HCT116 (cell line): Measurements from ENCODE around the gene WDR5. TPM values are rescaled to one million over a fixed set of nuclear protein-coding genes. Genes with fewer than 3 reads are reported as not detected.
A peak's percentile ranks its signal among the peaks of the same experiment; 100 is the strongest.

Experiments
- ATAC-seq: fragments of 200-7000 bp; cut with Tn5 transposase; 2 replicates; pipeline ENCODE4 v1.9.1; 2020; ENCODE audit warnings: mild to moderate bottlenecking, moderate library complexity
- BruUV-seq: library from RNA; stranded (reverse); fragments of 400-500 nt; replicated peaks from 2 replicates; lab custom pipeline; 2021; lab: Mats Ljungman, UMichigan
- CTCF ChIA-PET: fragments of 300-600 bp; sonication (Branson Sonifier 250); formaldehyde crosslinking; loops from one replicate; lab custom pipeline; 2021; ENCODE audit warnings: antibody characterized with exemption; lab: Charles Lee
- POLR2A ChIA-PET: fragments of 300-600, 350-600 bp; sonication (Branson Sonifier 250); formaldehyde crosslinking; loops from one replicate; lab custom pipeline; 2021; ENCODE audit warnings: antibody characterized with exemption; lab: Charles Lee
- RAD21 ChIA-PET, 2 experiments: fragments of 300-600 bp; sonication (Branson Sonifier 250); formaldehyde crosslinking; loops; one replicate each; lab custom pipeline; 2023; ENCODE audit warnings: low total read pairs in 2 of 2; ENCODE audit not compliant: uncharacterized antibody in 2 of 2, unreplicated experiment in 2 of 2, low non-redundant PET in 1 of 2; lab: Charles Lee
- DNase-seq: peaks from one replicate; pipeline ENCODE4 v3.0.0-alpha.2; 2010; ENCODE audit warnings: low read depth, low spot score
- H2AFZ ChIP-seq: fragments of 200-600 bp; shearing (Covaris generic), sonication (generic); 2 replicates; pipeline ENCODE4 v1.6.1; 2017; ENCODE audit warnings: low read depth, mixed run types, mixed read lengths, antibody characterized with exemption, low read length; ENCODE audit not compliant: poor library complexity, severe bottlenecking
- H3K27ac ChIP-seq: 2 replicates; pipeline ENCODE4 v1.5.1; 2012; ENCODE audit warnings: low read depth, low read length
- H3K27me3 ChIP-seq: fragments of 200-600 bp; sonication (generic); 2 replicates; pipeline ENCODE4 v1.6.1; 2016; ENCODE audit warnings: mixed run types, low read length, mixed read lengths; ENCODE audit not compliant: insufficient read depth
- H3K36me3 ChIP-seq, 2 experiments: fragments of 200-500 bp in 1 of 2; fragments of 200-600 bp in 1 of 2; sonication (Bioruptor generic) in 1 of 2; sonication (generic) in 1 of 2; 2 replicates each; pipeline versions ENCODE4 v1.5.1 to v1.6.1; 2014 to 2016; ENCODE audit warnings: low read length in 2 of 2, inconsistent platforms in 1 of 2, mixed read lengths in 1 of 2, mixed run types in 1 of 2; ENCODE audit not compliant: insufficient read depth in 2 of 2, control insufficient read depth in 1 of 2
- H3K4me1 ChIP-seq, 2 experiments: fragments of 200-600 bp in 1 of 2; sonication (generic) in 1 of 2; 2 replicates each; pipeline versions ENCODE4 v1.5.1 to v1.6.1; 2012 to 2017; ENCODE audit warnings: low read length in 2 of 2, inconsistent platforms in 1 of 2, mild to moderate bottlenecking in 1 of 2, mixed read lengths in 1 of 2, mixed run types in 1 of 2, moderate library complexity in 1 of 2; ENCODE audit not compliant: insufficient read depth in 2 of 2, control insufficient read depth in 1 of 2
- H3K4me2 ChIP-seq: fragments of 200-600 bp; sonication (generic); 2 replicates; pipeline ENCODE4 v1.6.1; 2017; ENCODE audit warnings: mixed run types, low read length, mixed read lengths
- H3K4me3 ChIP-seq, 2 experiments: fragments of 200-600 bp in 1 of 2; sonication (generic) in 1 of 2; replicated peaks in 1 of 2; 2 replicates each; pipeline ENCODE4 v1.5.1; 2011 to 2016; ENCODE audit warnings: low read length in 2 of 2, control low read depth in 1 of 2, low read depth in 1 of 2, mild to moderate bottlenecking in 1 of 2, mixed read lengths in 1 of 2, mixed run types in 1 of 2
- H3K79me2 ChIP-seq: fragments of 200-600 bp; sonication (generic); 2 replicates; pipeline ENCODE4 v1.6.1; 2017; ENCODE audit warnings: mild to moderate bottlenecking, mixed run types, low read length, moderate library complexity, mixed read lengths; ENCODE audit not compliant: insufficient read depth
- H3K9ac ChIP-seq: fragments of 200-600 bp; sonication (generic); 2 replicates; pipeline ENCODE4 v1.6.1; 2016; ENCODE audit warnings: low read length, mixed read lengths
- H3K9me2 ChIP-seq: fragments of 200-600 bp; sonication (generic), shearing (Covaris generic); 2 replicates; pipeline ENCODE4 v1.6.1; 2017; ENCODE audit warnings: mixed run types, mild to moderate bottlenecking, moderate library complexity; ENCODE audit not compliant: insufficient read depth
- H3K9me3 ChIP-seq, 2 experiments: fragments of 200-500 bp in 1 of 2; fragments of 200-600 bp in 1 of 2; sonication (Bioruptor generic) in 1 of 2; sonication (generic) in 1 of 2; 2 replicates each; pipeline ENCODE4 v1.6.1; 2014 to 2017; ENCODE audit warnings: low read length in 2 of 2, mixed read lengths in 2 of 2, inconsistent platforms in 1 of 2, low read depth in 1 of 2, mild to moderate bottlenecking in 1 of 2, mixed run types in 1 of 2, moderate library complexity in 1 of 2; ENCODE audit not compliant: control insufficient read depth in 1 of 2, insufficient read depth in 1 of 2
- H4K20me1 ChIP-seq: fragments of 200-600 bp; sonication (generic), shearing (Covaris generic); 2 replicates; pipeline ENCODE4 v1.6.1; 2017; ENCODE audit warnings: mixed run types, mild to moderate bottlenecking, moderate library complexity; ENCODE audit not compliant: insufficient read depth
- CBX3 ChIP-seq: IDR thresholded peaks from 2 replicates; pipeline ENCODE4 v1.6.1; 2012; ENCODE audit warnings: low read depth
- CEBPB ChIP-seq: IDR thresholded peaks from 2 replicates; pipeline ENCODE4 v1.6.1; 2012; ENCODE audit warnings: low read depth
- ELF1 ChIP-seq: IDR thresholded peaks from 2 replicates; pipeline ENCODE4 v1.6.1; 2012; ENCODE audit warnings: low read depth, borderline replicate concordance
- EZH2phosphoT487 ChIP-seq: fragments of 200-600 bp; IDR thresholded peaks from 2 replicates; pipeline ENCODE4 v1.6.1; 2018; ENCODE audit warnings: antibody characterized with exemption, borderline replicate concordance
- FOSL1 ChIP-seq: IDR thresholded peaks from 2 replicates; pipeline ENCODE4 v1.6.1; 2012; ENCODE audit warnings: low read depth
- JUND ChIP-seq: IDR thresholded peaks from 2 replicates; pipeline ENCODE4 v1.6.1; 2012
- ZFX ChIP-seq: fragments of 450-650 bp; IDR thresholded peaks from 2 replicates; pipeline ENCODE4 v1.6.1; 2017
- ZNF274 ChIP-seq: fragments of 200-500 bp; sonication (Bioruptor generic); IDR thresholded peaks from 2 replicates; pipeline ENCODE4 v1.6.1; 2014; ENCODE audit warnings: mild to moderate bottlenecking, low read depth, low read length, inconsistent platforms
- intact Hi-C: fragments of 100-400 bp; cut with micrococcal nuclease; formaldehyde crosslinking; loops from 2 replicates; pipeline ENCODE4 v1.10.0; 2022
- total RNA-seq: library from RNA; stranded (reverse); gene quantifications from one replicate; pipeline ENCODE4 v1.2.1, GENCODE V29; 2021; ENCODE audit not compliant: unreplicated experiment
- TF ChIP-seq, protein P1 (sequence below), 3 experiments: fragments of 200-600 bp in 1 of 3; sonication (generic) in 1 of 3; IDR thresholded peaks in 2 of 3; conservative IDR thresholded peaks in 1 of 3; 2 replicates each; pipeline ENCODE4 v1.5.1; 2012 to 2017; ENCODE audit warnings: low read depth in 2 of 3, low read length in 2 of 3, antibody characterized with exemption in 1 of 3, borderline replicate concordance in 1 of 3, control low read depth in 1 of 3, mild to moderate bottlenecking in 1 of 3, mixed read lengths in 1 of 3, mixed run types in 1 of 3, moderate library complexity in 1 of 3; ENCODE audit not compliant: insufficient read depth in 1 of 3
- TF ChIP-seq, protein P2 (sequence below): IDR thresholded peaks from 2 replicates; pipeline ENCODE4 v1.6.1; 2012
- TF ChIP-seq, protein P3 (sequence below): IDR thresholded peaks from 2 replicates; pipeline ENCODE4 v1.6.1; 2012; ENCODE audit warnings: low read depth
- TF ChIP-seq, protein P4 (sequence below): IDR thresholded peaks from 2 replicates; pipeline ENCODE4 v1.6.1; 2012
- TF ChIP-seq, protein P5 (sequence below): IDR thresholded peaks from 2 replicates; pipeline ENCODE4 v1.6.1; 2011; ENCODE audit warnings: mild to moderate bottlenecking, low read length, moderate library complexity; ENCODE audit not compliant: insufficient replicate concordance; ENCODE audit errors: extremely low read depth

The WDR5 gene
- total RNA-seq, 1 experiment from 2014 or later: 55.8 TPM

DNA sequence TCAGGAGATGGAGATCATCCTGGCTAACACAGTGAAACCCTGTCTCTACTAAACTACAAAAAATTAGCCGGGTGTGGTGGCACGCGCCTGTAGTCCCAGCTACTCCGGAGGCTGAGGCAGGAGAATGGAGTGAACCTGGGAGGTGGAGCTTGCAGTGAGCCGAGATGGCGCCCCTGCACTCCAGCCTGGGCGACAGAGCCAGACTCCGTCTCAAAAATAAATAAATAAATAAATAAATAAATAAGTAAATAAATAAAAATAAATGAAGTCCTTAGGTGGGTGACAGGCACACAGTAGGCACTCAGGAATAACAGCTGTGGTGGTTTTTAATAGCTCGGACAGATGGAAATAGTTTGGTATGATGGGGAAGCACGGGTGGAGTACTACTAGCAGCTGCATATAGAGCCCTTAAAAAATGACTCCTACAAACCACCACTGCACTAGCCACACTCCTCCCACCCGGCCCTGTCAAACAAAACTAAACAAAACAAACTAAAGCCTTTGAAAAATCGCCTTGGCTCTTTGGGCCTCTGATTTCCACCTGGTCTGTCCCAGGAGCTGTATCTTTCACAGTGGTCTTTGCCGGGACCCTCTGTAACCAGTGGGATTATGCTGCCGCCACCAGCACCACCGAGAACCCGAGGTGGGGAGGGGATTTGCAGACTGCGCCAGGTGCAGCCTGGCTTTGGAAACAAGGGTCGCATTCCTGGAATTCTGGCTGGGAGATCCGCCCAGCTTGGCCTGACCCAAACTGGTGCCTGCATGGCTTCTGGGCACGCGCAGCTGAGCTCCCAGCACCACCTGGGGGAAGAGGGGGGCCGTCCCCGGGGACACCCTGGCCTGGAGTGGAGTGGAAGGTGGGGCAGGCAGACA, 5.1 kb upstream of the WDR5 start:
- TF ChIP-seq, protein P1, sequence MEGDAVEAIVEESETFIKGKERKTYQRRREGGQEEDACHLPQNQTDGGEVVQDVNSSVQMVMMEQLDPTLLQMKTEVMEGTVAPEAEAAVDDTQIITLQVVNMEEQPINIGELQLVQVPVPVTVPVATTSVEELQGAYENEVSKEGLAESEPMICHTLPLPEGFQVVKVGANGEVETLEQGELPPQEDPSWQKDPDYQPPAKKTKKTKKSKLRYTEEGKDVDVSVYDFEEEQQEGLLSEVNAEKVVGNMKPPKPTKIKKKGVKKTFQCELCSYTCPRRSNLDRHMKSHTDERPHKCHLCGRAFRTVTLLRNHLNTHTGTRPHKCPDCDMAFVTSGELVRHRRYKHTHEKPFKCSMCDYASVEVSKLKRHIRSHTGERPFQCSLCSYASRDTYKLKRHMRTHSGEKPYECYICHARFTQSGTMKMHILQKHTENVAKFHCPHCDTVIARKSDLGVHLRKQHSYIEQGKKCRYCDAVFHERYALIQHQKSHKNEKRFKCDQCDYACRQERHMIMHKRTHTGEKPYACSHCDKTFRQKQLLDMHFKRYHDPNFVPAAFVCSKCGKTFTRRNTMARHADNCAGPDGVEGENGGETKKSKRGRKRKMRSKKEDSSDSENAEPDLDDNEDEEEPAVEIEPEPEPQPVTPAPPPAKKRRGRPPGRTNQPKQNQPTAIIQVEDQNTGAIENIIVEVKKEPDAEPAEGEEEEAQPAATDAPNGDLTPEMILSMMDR (IDR thresholded peaks at IDR 0.05 in 2 of 3, conservative IDR thresholded peaks at IDR 0.05 in 1 of 3; ENCODE audit: borderline replicate concordance in 1 of 3, insufficient read depth in 1 of 3, low read depth in 2 of 3, low read length in 2 of 3): no peak
- TF ChIP-seq FOSL1 (no peak), EZH2phosphoT487 (no peak), ELF1 (no peak), JUND (no peak), CEBPB (no peak), CBX3 (no peak), ZFX (no peak), ZNF274 (no peak)
- TF ChIP-seq, protein P2, sequence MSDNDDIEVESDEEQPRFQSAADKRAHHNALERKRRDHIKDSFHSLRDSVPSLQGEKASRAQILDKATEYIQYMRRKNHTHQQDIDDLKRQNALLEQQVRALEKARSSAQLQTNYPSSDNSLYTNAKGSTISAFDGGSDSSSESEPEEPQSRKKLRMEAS: no peak
- TF ChIP-seq, protein P3, sequence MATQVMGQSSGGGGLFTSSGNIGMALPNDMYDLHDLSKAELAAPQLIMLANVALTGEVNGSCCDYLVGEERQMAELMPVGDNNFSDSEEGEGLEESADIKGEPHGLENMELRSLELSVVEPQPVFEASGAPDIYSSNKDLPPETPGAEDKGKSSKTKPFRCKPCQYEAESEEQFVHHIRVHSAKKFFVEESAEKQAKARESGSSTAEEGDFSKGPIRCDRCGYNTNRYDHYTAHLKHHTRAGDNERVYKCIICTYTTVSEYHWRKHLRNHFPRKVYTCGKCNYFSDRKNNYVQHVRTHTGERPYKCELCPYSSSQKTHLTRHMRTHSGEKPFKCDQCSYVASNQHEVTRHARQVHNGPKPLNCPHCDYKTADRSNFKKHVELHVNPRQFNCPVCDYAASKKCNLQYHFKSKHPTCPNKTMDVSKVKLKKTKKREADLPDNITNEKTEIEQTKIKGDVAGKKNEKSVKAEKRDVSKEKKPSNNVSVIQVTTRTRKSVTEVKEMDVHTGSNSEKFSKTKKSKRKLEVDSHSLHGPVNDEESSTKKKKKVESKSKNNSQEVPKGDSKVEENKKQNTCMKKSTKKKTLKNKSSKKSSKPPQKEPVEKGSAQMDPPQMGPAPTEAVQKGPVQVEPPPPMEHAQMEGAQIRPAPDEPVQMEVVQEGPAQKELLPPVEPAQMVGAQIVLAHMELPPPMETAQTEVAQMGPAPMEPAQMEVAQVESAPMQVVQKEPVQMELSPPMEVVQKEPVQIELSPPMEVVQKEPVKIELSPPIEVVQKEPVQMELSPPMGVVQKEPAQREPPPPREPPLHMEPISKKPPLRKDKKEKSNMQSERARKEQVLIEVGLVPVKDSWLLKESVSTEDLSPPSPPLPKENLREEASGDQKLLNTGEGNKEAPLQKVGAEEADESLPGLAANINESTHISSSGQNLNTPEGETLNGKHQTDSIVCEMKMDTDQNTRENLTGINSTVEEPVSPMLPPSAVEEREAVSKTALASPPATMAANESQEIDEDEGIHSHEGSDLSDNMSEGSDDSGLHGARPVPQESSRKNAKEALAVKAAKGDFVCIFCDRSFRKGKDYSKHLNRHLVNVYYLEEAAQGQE: no peak
- TF ChIP-seq, protein P4, sequence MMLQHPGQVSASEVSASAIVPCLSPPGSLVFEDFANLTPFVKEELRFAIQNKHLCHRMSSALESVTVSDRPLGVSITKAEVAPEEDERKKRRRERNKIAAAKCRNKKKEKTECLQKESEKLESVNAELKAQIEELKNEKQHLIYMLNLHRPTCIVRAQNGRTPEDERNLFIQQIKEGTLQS: no peak
- TF ChIP-seq, protein P5, sequence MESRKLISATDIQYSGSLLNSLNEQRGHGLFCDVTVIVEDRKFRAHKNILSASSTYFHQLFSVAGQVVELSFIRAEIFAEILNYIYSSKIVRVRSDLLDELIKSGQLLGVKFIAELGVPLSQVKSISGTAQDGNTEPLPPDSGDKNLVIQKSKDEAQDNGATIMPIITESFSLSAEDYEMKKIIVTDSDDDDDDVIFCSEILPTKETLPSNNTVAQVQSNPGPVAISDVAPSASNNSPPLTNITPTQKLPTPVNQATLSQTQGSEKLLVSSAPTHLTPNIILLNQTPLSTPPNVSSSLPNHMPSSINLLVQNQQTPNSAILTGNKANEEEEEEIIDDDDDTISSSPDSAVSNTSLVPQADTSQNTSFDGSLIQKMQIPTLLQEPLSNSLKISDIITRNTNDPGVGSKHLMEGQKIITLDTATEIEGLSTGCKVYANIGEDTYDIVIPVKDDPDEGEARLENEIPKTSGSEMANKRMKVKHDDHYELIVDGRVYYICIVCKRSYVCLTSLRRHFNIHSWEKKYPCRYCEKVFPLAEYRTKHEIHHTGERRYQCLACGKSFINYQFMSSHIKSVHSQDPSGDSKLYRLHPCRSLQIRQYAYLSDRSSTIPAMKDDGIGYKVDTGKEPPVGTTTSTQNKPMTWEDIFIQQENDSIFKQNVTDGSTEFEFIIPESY: no peak
- TF ChIP-seq, all 23 proteins: peak for 0
- no peak overlapping the region for H2AFZ ChIP-seq
- no peaks in the 10 kb centered on the region for H4K20me1 ChIP-seq
- RAD21 ChIA-PET: no interaction called here
- H3K4me3 ChIP-seq: no peak overlapping the region
- POLR2A ChIA-PET: no interaction called here
- no peaks in the 10 kb centered on the region for H3K27me3 ChIP-seq
- no peaks in the 10 kb centered on the region for H3K79me2 ChIP-seq
- ATAC-seq: no peak
- BruUV-seq: no TSS peak
- H3K9me3 ChIP-seq: no peaks in the 10 kb centered on the region
- H3K9me2 ChIP-seq: no peaks in the 10 kb centered on the region
- H3K4me2 ChIP-seq: peak overlapping the region; percentile 44
- no peak overlapping the region for H3K9ac ChIP-seq
- no peak for DNase-seq
- H3K27ac ChIP-seq: no peak overlapping the region
- H3K36me3 ChIP-seq: no peaks in the 10 kb centered on the region
- peaks cover 12 to 18% of the 10 kb centered on the region in 2 experiments; a peak in 3 of 4 replicates for H3K4me1 ChIP-seq
- CTCF ChIA-PET: no interaction called here
- intact Hi-C loops: no loop called here
